ENCODE results near the gene SIGLEC8.

The SIGLEC8 gene

GRCh38 chr19:51441410-51442390 lies 16.6 kb downstream of the SIGLEC8 start:
- no peak for TF ChIP-seq CTCF (IDR thresholded peaks at IDR 0.05; ENCODE audit: insufficient read depth, missing control alignments)
- DNase-seq (ENCODE audit: insufficient read length, low spot score), result no peak
- no peak for FAIRE-seq

GRCh38 chr19:51440846-51441409 lies 17.3 kb downstream of the SIGLEC8 start:
- no peak for TF ChIP-seq CTCF (IDR thresholded peaks at IDR 0.05; ENCODE audit: insufficient read depth, missing control alignments)
- FAIRE-seq (no peak), DNase-seq (ENCODE audit: insufficient read length, low spot score) (no peak)

GRCh38 chr19:51440052-51440451 lies 18.2 kb downstream of the SIGLEC8 start:
- FAIRE-seq (no peak), DNase-seq (ENCODE audit: insufficient read length, low spot score) (no peak)
- no peak for TF ChIP-seq CTCF (IDR thresholded peaks at IDR 0.05; ENCODE audit: insufficient read depth, missing control alignments)

GRCh38 chr19:51439021-51439465 lies 19.2 kb downstream of the SIGLEC8 start:
- DNase-seq (ENCODE audit: insufficient read length, low spot score) (no peak), FAIRE-seq (no peak)
- peak; percentile 45 for TF ChIP-seq CTCF (IDR thresholded peaks at IDR 0.05; ENCODE audit: insufficient read depth, missing control alignments)

GRCh38 chr19:51434456-51434855 lies 23.8 kb downstream of the SIGLEC8 start:
- DNase-seq (ENCODE audit: insufficient read length, low spot score) (no peak), FAIRE-seq (no peak)
- no peak for TF ChIP-seq CTCF (IDR thresholded peaks at IDR 0.05; ENCODE audit: insufficient read depth, missing control alignments)

GRCh38 chr19:51433043-51433442 lies 25.2 kb downstream of the SIGLEC8 start:
- no peak for FAIRE-seq
- TF ChIP-seq CTCF (IDR thresholded peaks at IDR 0.05; ENCODE audit: insufficient read depth, missing control alignments), result no peak
- no peak for DNase-seq (ENCODE audit: insufficient read length, low spot score)

GRCh38 chr19:51431124-51431523 lies 27.1 kb downstream of the SIGLEC8 start:
- FAIRE-seq (no peak), DNase-seq (ENCODE audit: insufficient read length, low spot score) (no peak)
- TF ChIP-seq CTCF (IDR thresholded peaks at IDR 0.05; ENCODE audit: insufficient read depth, missing control alignments), result no peak

All from D721Med (cell line).